NCI-H2107 treated with DMSO at 0.1 percent for 48 hours (cell line): Measurements from ENCODE around the gene ABL2.
"Not testable (repeated sequence)": the region's sequence is repeated elsewhere in the genome, so short reads cannot be mapped to it uniquely, and the experiment has no call there.

ENCODE experiments used
- DNase-seq: peaks from one replicate; lab custom pipeline; 2025; ENCODE audit not compliant: unreplicated experiment; lab: John Stamatoyannopoulos, UW

The ABL2 gene

GRCh38 chr1:179137617-179138255, 91.7 kb downstream of the ABL2 start:
- no peak for DNase-seq

GRCh38 chr1:179135707-179136106, 93.8 kb downstream of the ABL2 start:
- DNase-seq, result not testable (repeated sequence)

- not testable (repeated sequence) for DNase-seq
Observed at GRCh38 chr1:179135168-179135567, 94.3 kb downstream of the ABL2 start.

GRCh38 chr1:179129702-179130473, 99.6 kb downstream of the ABL2 start:
- DNase-seq, result peak; percentile 60

GRCh38 chr1:179128520-179128919, 101.0 kb downstream of the ABL2 start:
- DNase-seq, result peak; percentile 16

GRCh38 chr1:179127163-179127895, 102.1 kb downstream of the ABL2 start:
- no peak for DNase-seq

GRCh38 chr1:179126338-179127060, 103.0 kb downstream of the ABL2 start:
- no peak for DNase-seq

GRCh38 chr1:179124873-179125272, 104.6 kb downstream of the ABL2 start:
- no peak for DNase-seq

GRCh38 chr1:179121159-179121938, 108.1 kb downstream of the ABL2 start:
- DNase-seq, result no peak

- no peak for DNase-seq
Observed at GRCh38 chr1:179120736-179121135, 108.7 kb downstream of the ABL2 start.

- DNase-seq, result no peak
Observed at GRCh38 chr1:179119513-179119912, 110.0 kb downstream of the ABL2 start.

GRCh38 chr1:179115181-179115580, 114.3 kb downstream of the ABL2 start:
- DNase-seq, result no peak

- DNase-seq, result no peak
Observed at GRCh38 chr1:179108644-179109043, 120.8 kb downstream of the ABL2 start.

GRCh38 chr1:179107706-179108629, 121.5 kb downstream of the ABL2 start:
- no peak for DNase-seq

- DNase-seq, result peak; percentile 33
Observed at GRCh38 chr1:179105393-179105792, 124.1 kb downstream of the ABL2 start.

GRCh38 chr1:179104611-179105250, 124.7 kb downstream of the ABL2 start:
- no peak for DNase-seq

GRCh38 chr1:179103999-179104398, 125.5 kb downstream of the ABL2 start:
- DNase-seq, result no peak

GRCh38 chr1:179101566-179101965, 127.9 kb downstream of the ABL2 start:
- DNase-seq, result no peak

- no peak for DNase-seq
Observed at GRCh38 chr1:179099891-179100290, 129.6 kb downstream of the ABL2 start.
